Karpas-422 (cell line): ENCODE results near the gene FCHSD2. TPM values are rescaled to one million over a fixed set of nuclear protein-coding genes. Genes with fewer than 3 reads are reported as not detected.
A peak's percentile ranks its signal among the peaks of the same experiment; 100 is the strongest.
"Not testable (repeated sequence)": the region's sequence is repeated elsewhere in the genome, so short reads cannot be mapped to it uniquely, and the experiment has no call there.

Source experiments
- DNase-seq: peaks from one replicate; pipeline ENCODE4 v3.0.0-alpha.2; 2015
- H2AFZ ChIP-seq: fragments of 200-600 bp; sonication (generic); 2 replicates; pipeline ENCODE4 v1.6.1; 2014; ENCODE audit warnings: antibody characterized with exemption, low read length, mixed read lengths
- H3K27ac ChIP-seq: fragments of 200-600 bp; sonication (generic); 2 replicates; pipeline ENCODE4 v1.5.1; 2014; ENCODE audit warnings: mild to moderate bottlenecking, low read length, moderate library complexity
- H3K27me3 ChIP-seq: fragments of 200-600 bp; sonication (generic); 2 replicates; pipeline ENCODE4 v1.6.1; 2014; ENCODE audit warnings: low read length, mixed read lengths
- H3K36me3 ChIP-seq: fragments of 200-600 bp; sonication (generic); 2 replicates; pipeline ENCODE4 v1.6.1; 2014; ENCODE audit warnings: low read length, mixed read lengths; ENCODE audit not compliant: insufficient read depth
- H3K4me1 ChIP-seq: fragments of 200-600 bp; sonication (generic); 2 replicates; pipeline ENCODE4 v1.6.1; 2014; ENCODE audit warnings: mild to moderate bottlenecking, low read length, mixed read lengths
- H3K4me2 ChIP-seq: fragments of 200-600 bp; sonication (generic); 2 replicates; pipeline ENCODE4 v1.6.1; 2014; ENCODE audit warnings: low read length, low read depth, mild to moderate bottlenecking; ENCODE audit not compliant: poor library complexity, severe bottlenecking
- H3K4me3 ChIP-seq: fragments of 200-600 bp; sonication (generic); 2 replicates; pipeline ENCODE4 v1.5.1; 2014; ENCODE audit warnings: mild to moderate bottlenecking, antibody characterized with exemption, low read length, mixed read lengths
- H3K79me2 ChIP-seq: fragments of 200-600 bp; sonication (generic); 2 replicates; pipeline ENCODE4 v1.6.1; 2014; ENCODE audit warnings: mild to moderate bottlenecking, low read length, mixed read lengths
- H3K9ac ChIP-seq: fragments of 200-600 bp; sonication (generic); 2 replicates; pipeline ENCODE4 v1.6.0; 2014; ENCODE audit warnings: low read length
- H3K9me2 ChIP-seq: fragments of 200-600 bp; sonication (generic), shearing (Covaris generic); replicated peaks from 2 replicates; pipeline ENCODE4 v1.6.0; 2014; ENCODE audit warnings: mild to moderate bottlenecking, low read length, moderate library complexity; ENCODE audit not compliant: insufficient read depth
- H3K9me3 ChIP-seq: fragments of 300-700, 200-600 bp; sonication (generic); 2 replicates; pipeline ENCODE4 v1.6.1; 2014; ENCODE audit warnings: low read length, mixed read lengths
- H4K20me1 ChIP-seq: fragments of 200-600 bp; sonication (generic); 2 replicates; pipeline ENCODE4 v1.6.1; 2014; ENCODE audit warnings: mild to moderate bottlenecking, antibody characterized with exemption, low read length, low read depth; ENCODE audit not compliant: insufficient read depth
- total RNA-seq: library from RNA; depleted of rRNA; stranded (reverse); fragments of >200 nt; shearing (Covaris generic); gene quantifications from 2 replicates; pipeline ENCODE4 v1.2.3, GENCODE V29; 2014; ENCODE audit warnings: low replicate concordance

The FCHSD2 gene
- total RNA-seq, 1 experiment from 2014 or later = 48.2 TPM

GRCh38 chr11:72976522-72976892 is 165.6 kb downstream of the FCHSD2 start:
- not testable (repeated sequence) for H3K9me3 ChIP-seq, H3K4me2 ChIP-seq, H3K4me1 ChIP-seq, H3K27me3 ChIP-seq, H3K9ac ChIP-seq, H3K9me2 ChIP-seq, H2AFZ ChIP-seq, H3K27ac ChIP-seq, H4K20me1 ChIP-seq, DNase-seq, H3K4me3 ChIP-seq
- Histone ChIP-seq H3K79me2 (peaks cover 58% of the 10 kb centered on the region), H3K36me3 (peaks cover 44% of the 10 kb centered on the region)

- no peak for DNase-seq
- Histone ChIP-seq H3K27ac (0 out of 2 replicates have a peak overlapping the region, but pooled peaks have one; percentile 10), H3K4me1 (no peaks in the 10 kb centered on the region), H3K9ac (no peak overlapping the region), H3K4me2 (no peak overlapping the region), H3K36me3 (peaks cover 40% of the 10 kb centered on the region), H4K20me1 (no peaks in the 10 kb centered on the region), H2AFZ (no peak overlapping the region), H3K27me3 (no peaks in the 10 kb centered on the region), H3K79me2 (peaks cover 59% of the 10 kb centered on the region), H3K9me3 (no peaks in the 10 kb centered on the region), H3K9me2 (no peaks in the 10 kb centered on the region), H3K4me3 (no peak overlapping the region)
Observed at GRCh38 chr11:72975778-72976521, 166.2 kb downstream of the FCHSD2 start.

GRCh38 chr11:72974487-72975205 is 167.5 kb downstream of the FCHSD2 start:
- Histone ChIP-seq H3K27ac (no peak overlapping the region), H3K4me2 (no peak overlapping the region), H3K36me3 (peaks cover 29% of the 10 kb centered on the region)

GRCh38 chr11:72972496-72973128 is 169.5 kb downstream of the FCHSD2 start:
- Histone ChIP-seq H3K4me2 (no peak overlapping the region), H3K27me3 (no peaks in the 10 kb centered on the region), H2AFZ (no peak overlapping the region), H3K36me3 (peaks cover 29% of the 10 kb centered on the region), H3K4me3 (no peak overlapping the region), H3K9ac (no peak overlapping the region), H4K20me1 (no peaks in the 10 kb centered on the region), H3K79me2 (peaks cover 68% of the 10 kb centered on the region), H3K9me2 (no peaks in the 10 kb centered on the region), H3K4me1 (no peaks in the 10 kb centered on the region), H3K27ac (no peak overlapping the region), H3K9me3 (no peaks in the 10 kb centered on the region)
- DNase-seq = no peak

More at GRCh38 chr11:72974487-72975205, 167.5 kb downstream of the FCHSD2 start:
- Histone ChIP-seq H3K9me2 (no peaks in the 10 kb centered on the region), H3K9me3 (no peaks in the 10 kb centered on the region), H4K20me1 (no peaks in the 10 kb centered on the region), H3K4me3 (no peak overlapping the region), H3K9ac (no peak overlapping the region), H2AFZ (no peak overlapping the region), H3K79me2 (peaks cover 64% of the 10 kb centered on the region), H3K27me3 (no peaks in the 10 kb centered on the region), H3K4me1 (no peaks in the 10 kb centered on the region)
- DNase-seq = no peak

- Histone ChIP-seq H3K27me3 (no peaks in the 10 kb centered on the region), H3K27ac (no peak overlapping the region), H4K20me1 (no peaks in the 10 kb centered on the region), H3K4me3 (no peak overlapping the region), H3K4me1 (no peaks in the 10 kb centered on the region), H3K79me2 (peaks cover 68% of the 10 kb centered on the region), H3K4me2 (no peak overlapping the region), H3K9ac (no peak overlapping the region), H3K36me3 (peaks cover 29% of the 10 kb centered on the region), H2AFZ (no peak overlapping the region), H3K9me3 (no peaks in the 10 kb centered on the region), H3K9me2 (no peaks in the 10 kb centered on the region)
- DNase-seq = no peak
Observed at GRCh38 chr11:72971192-72971967, 170.7 kb downstream of the FCHSD2 start.

GRCh38 chr11:72970557-72971118 is 171.5 kb downstream of the FCHSD2 start:
- peaks cover 32% of the 10 kb centered on the region for H3K36me3 ChIP-seq
- H3K4me2 ChIP-seq = no peak overlapping the region
- H3K9me3 ChIP-seq = no peaks in the 10 kb centered on the region
- no peak overlapping the region for H3K9ac ChIP-seq
- H3K4me3 ChIP-seq = no peak overlapping the region
- H3K4me1 ChIP-seq = peaks cover 4% of the 10 kb centered on the region
- H3K27ac ChIP-seq = no peak overlapping the region
- no peak for DNase-seq
- no peaks in the 10 kb centered on the region for H3K9me2 ChIP-seq
- H4K20me1 ChIP-seq = no peaks in the 10 kb centered on the region
- H2AFZ ChIP-seq = no peak overlapping the region
- H3K27me3 ChIP-seq = no peaks in the 10 kb centered on the region
- H3K79me2 ChIP-seq = peaks cover 67% of the 10 kb centered on the region

- Histone ChIP-seq H3K9me2 (no peaks in the 10 kb centered on the region), H3K79me2 (peaks cover 63% of the 10 kb centered on the region), H3K36me3 (peaks cover 27% of the 10 kb centered on the region; the same call in 1 of the 2 replicates), H3K9me3 (no peaks in the 10 kb centered on the region), H3K27ac (peak overlapping the region; percentile 34; the same call in 1 of the 2 replicates), H4K20me1 (no peaks in the 10 kb centered on the region), H3K4me3 (no peak overlapping the region), H3K9ac (no peak overlapping the region), H3K4me1 (peaks cover 5% of the 10 kb centered on the region), H2AFZ (no peak overlapping the region), H3K27me3 (no peaks in the 10 kb centered on the region), H3K4me2 (no peak overlapping the region)
- DNase-seq = no peak
Observed at GRCh38 chr11:72969894-72970335, 172.2 kb downstream of the FCHSD2 start.
